A549 (cell line): Measurements from ENCODE around the gene RGS16. TPM values are rescaled to one million over a fixed set of nuclear protein-coding genes. Genes with fewer than 3 reads are reported as not detected.

Source experiments
- ATAC-seq, 2 experiments: fragments of 200-7000 bp in 1 of 2; fragments of >200 bp in 1 of 2; cut with Nextera tagmentation in 1 of 2; cut with Tn5 transposase in 1 of 2; 3 replicates each; pipeline versions ENCODE4 v1.8.0 to v1.9.1; 2018 to 2020; ENCODE audit warnings: mild to moderate bottlenecking in 1 of 2, moderate library complexity in 1 of 2
- CTCF ChIA-PET: fragments of 300-600 bp; sonication (Branson Sonifier 250); formaldehyde crosslinking; extraction: SDS; loops from one replicate; lab custom pipeline; 2021; ENCODE audit warnings: antibody characterized with exemption, inconsistent platforms; lab: Yijun Ruan, JAX
- POLR2A ChIA-PET: fragments of 350-600 bp; formaldehyde crosslinking; extraction: SDS; loops from one replicate; lab custom pipeline; 2021; ENCODE audit warnings: antibody characterized with exemption, inconsistent platforms; lab: Yijun Ruan, JAX
- DNase-seq, 2 experiments: peaks; one replicate each; pipeline versions ENCODE4 v3.0.0 to v3.0.0-alpha.2; 2011 to 2016; ENCODE audit warnings: low read depth in 1 of 2, low spot score in 1 of 2
- FAIRE-seq: peaks from 2 replicates; lab custom pipeline; 2011; peaks lifted over from hg19 to GRCh38; lab: Jason Lieb, UNC
- H3K27ac ChIP-seq, 2 experiments: fragments of >200 bp; sonication (Bioruptor Twin); formaldehyde crosslinking; 3 replicates each; pipeline ENCODE4 v1.5.1; 2016 to 2017
- H3K4me1 ChIP-seq: fragments of >200 bp; sonication (Bioruptor Twin); formaldehyde crosslinking; 3 replicates; pipeline ENCODE4 v1.6.1; 2016
- H3K4me2 ChIP-seq: fragments of >200 bp; sonication (Bioruptor Twin); formaldehyde crosslinking; 3 replicates; pipeline ENCODE4 v1.6.1; 2016
- H3K4me3 ChIP-seq: fragments of >200 bp; sonication (Bioruptor Twin); formaldehyde crosslinking; 3 replicates; pipeline ENCODE4 v1.5.1; 2016
- H3K9me3 ChIP-seq: fragments of >200 bp; sonication (Bioruptor Twin); formaldehyde crosslinking; 3 replicates; pipeline ENCODE4 v1.6.1; 2016
- CBX8 ChIP-seq: fragments of 200-600 bp; sonication (generic); IDR thresholded peaks from 2 replicates; pipeline ENCODE4 v1.6.1; 2016
- CHD4 ChIP-seq: fragments of 200-600 bp; sonication (generic); IDR thresholded peaks from 2 replicates; pipeline ENCODE4 v1.6.1; 2016; ENCODE audit warnings: antibody characterized with exemption, mild to moderate bottlenecking, borderline replicate concordance
- CTCF ChIP-seq: fragments of >200 bp; sonication (Bioruptor Twin); formaldehyde crosslinking; IDR thresholded peaks from 3 replicates; pipeline ENCODE4 v1.5.1; 2016
- EHF ChIP-seq: fragments of 250-450 bp; sonication (Bioruptor Pico); IDR thresholded peaks from 2 replicates; pipeline ENCODE4 v1.5.0; 2020; ENCODE audit warnings: mild to moderate bottlenecking
- EHMT2 ChIP-seq: fragments of 200-600 bp; sonication (generic); IDR thresholded peaks from 2 replicates; pipeline ENCODE4 v1.6.1; 2016; ENCODE audit warnings: antibody characterized with exemption, low read depth, mild to moderate bottlenecking, moderate library complexity
- EP300 ChIP-seq, 2 experiments: fragments of >200 bp; sonication (Bioruptor Twin); formaldehyde crosslinking; IDR thresholded peaks; 2 replicates in 1 of 2; 3 replicates in 1 of 2; pipeline ENCODE4 v1.6.1; 2016 to 2017
- FOXS1 ChIP-seq: fragments of 250-450 bp; sonication (Bioruptor Pico); IDR thresholded peaks from 2 replicates; pipeline ENCODE4 v1.5.0; 2020; ENCODE audit warnings: mild to moderate bottlenecking, moderate library complexity
- HEYL ChIP-seq: fragments of 250-450 bp; sonication (Bioruptor Pico); IDR thresholded peaks from 2 replicates; pipeline ENCODE4 v1.8.0; 2021; ENCODE audit warnings: mild to moderate bottlenecking, moderate library complexity
- HMGXB4 ChIP-seq: fragments of 250-450 bp; sonication (Bioruptor Pico); IDR thresholded peaks from 2 replicates; pipeline ENCODE4 v1.5.0; 2021; ENCODE audit warnings: mild to moderate bottlenecking, moderate library complexity, borderline replicate concordance
- HOXB13 ChIP-seq: fragments of 250-450 bp; sonication (Bioruptor Pico); IDR thresholded peaks from 2 replicates; pipeline ENCODE4 v1.5.0; 2020; ENCODE audit warnings: low read depth, mild to moderate bottlenecking, moderate library complexity
- HOXB5 ChIP-seq: fragments of 250-450 bp; sonication (Bioruptor Pico); IDR thresholded peaks from 2 replicates; pipeline ENCODE4 v1.5.0; 2020; ENCODE audit warnings: mild to moderate bottlenecking, moderate library complexity
- MAZ ChIP-seq: fragments of 150-350 bp; IDR thresholded peaks from 2 replicates; pipeline ENCODE4 v1.6.1; 2014; ENCODE audit warnings: antibody characterized with exemption, low read depth, low read length, borderline replicate concordance
- MYC ChIP-seq: IDR thresholded peaks from 2 replicates; pipeline ENCODE4 v1.6.1; 2012; ENCODE audit warnings: mild to moderate bottlenecking, inconsistent platforms, low read length, improper control_type of control experiment, borderline replicate concordance
- NPAS2 ChIP-seq: fragments of 250-450 bp; sonication (Bioruptor Pico); IDR thresholded peaks from 2 replicates; pipeline ENCODE4 v1.8.0; 2022; ENCODE audit warnings: mild to moderate bottlenecking, moderate library complexity, borderline replicate concordance
- PHF8 ChIP-seq: fragments of 200-600 bp; sonication (generic); IDR thresholded peaks from 2 replicates; pipeline ENCODE4 v1.6.1; 2016; ENCODE audit warnings: low read depth, mild to moderate bottlenecking, antibody characterized with exemption, moderate library complexity, borderline replicate concordance
- POLR2A ChIP-seq: IDR thresholded peaks from 2 replicates; pipeline ENCODE4 v1.6.1; 2012; ENCODE audit warnings: mild to moderate bottlenecking, low read length
- POLR2AphosphoS2 ChIP-seq: conservative IDR thresholded peaks from 2 replicates; pipeline ENCODE4 v1.6.1; 2012; ENCODE audit warnings: low read length, improper control_type of control experiment, inconsistent platforms
- RARB ChIP-seq: fragments of 250-450 bp; sonication (Bioruptor Pico); IDR thresholded peaks from 2 replicates; pipeline ENCODE4 v1.8.0; 2021; ENCODE audit warnings: mild to moderate bottlenecking, moderate library complexity
- RCOR1 ChIP-seq: fragments of 150-350 bp; IDR thresholded peaks from 2 replicates; pipeline ENCODE4 v1.6.1; 2014; ENCODE audit warnings: antibody characterized with exemption, low read length, low read depth
- RNF2 ChIP-seq: fragments of 200-600 bp; sonication (generic); IDR thresholded peaks from 2 replicates; pipeline ENCODE4 v1.6.1; 2016; ENCODE audit warnings: low read depth, mild to moderate bottlenecking, antibody characterized with exemption, moderate library complexity, borderline replicate concordance
- SMC3 ChIP-seq: fragments of >200 bp; sonication (Bioruptor Twin); formaldehyde crosslinking; IDR thresholded peaks from 3 replicates; pipeline ENCODE4 v1.6.1; 2018; ENCODE audit warnings: inconsistent platforms
- SREBF2 ChIP-seq: fragments of 450-650 bp; IDR thresholded peaks from 2 replicates; pipeline ENCODE4 v1.6.1; 2014; ENCODE audit warnings: mild to moderate bottlenecking, moderate library complexity
- USF2 ChIP-seq: fragments of 450-650 bp; IDR thresholded peaks from 2 replicates; pipeline ENCODE4 v1.6.1; 2014; ENCODE audit warnings: antibody characterized with exemption
- ZSCAN20 ChIP-seq: fragments of 250-450 bp; sonication (Bioruptor Pico); IDR thresholded peaks from 2 replicates; pipeline ENCODE4 v1.8.0; 2022; ENCODE audit warnings: mild to moderate bottlenecking, moderate library complexity
- WGBS: methylation state at CpG from one replicate; pipeline ENCODE4 v1.1.6; 2017; ENCODE audit errors: missing lambda C conversion rate; 5-methylcytosine and 5-hydroxymethylcytosine counted together
- polyA plus RNA-seq, 4 experiments: library from polyadenylated mRNA; depleted of rRNA in 3 of 4; stranded (reverse); fragments of >200 nt; fragmentation: RNase III in 1 of 4; extraction: RNeasy Plus Mini Kit Qiagen cat#74134 plus additional on column Dnase treatment in 1 of 4; gene quantifications; 2 replicates in 3 of 4; 3 replicates in 1 of 4; pipeline ENCODE4 v1.2.3, GENCODE V29; 2011 to 2017
- TF ChIP-seq, protein P1 (sequence below): fragments of >200 bp; sonication (Bioruptor Twin); formaldehyde crosslinking; IDR thresholded peaks from 3 replicates; pipeline ENCODE4 v1.6.1; 2016
- TF ChIP-seq, protein P2 (sequence below): IDR thresholded peaks from 2 replicates; pipeline ENCODE4 v1.6.1; 2012
- TF ChIP-seq, protein P3 (sequence below): fragments of 250-450 bp; sonication (Bioruptor Pico); IDR thresholded peaks from 2 replicates; pipeline ENCODE4 v1.5.0; 2020; ENCODE audit warnings: low read depth, mild to moderate bottlenecking, moderate library complexity

Gene RGS16
- polyA plus RNA-seq, 2 of the 4 experiments (the other 2 are of a cell fraction) = 0.13 to 0.45 TPM

DNA sequence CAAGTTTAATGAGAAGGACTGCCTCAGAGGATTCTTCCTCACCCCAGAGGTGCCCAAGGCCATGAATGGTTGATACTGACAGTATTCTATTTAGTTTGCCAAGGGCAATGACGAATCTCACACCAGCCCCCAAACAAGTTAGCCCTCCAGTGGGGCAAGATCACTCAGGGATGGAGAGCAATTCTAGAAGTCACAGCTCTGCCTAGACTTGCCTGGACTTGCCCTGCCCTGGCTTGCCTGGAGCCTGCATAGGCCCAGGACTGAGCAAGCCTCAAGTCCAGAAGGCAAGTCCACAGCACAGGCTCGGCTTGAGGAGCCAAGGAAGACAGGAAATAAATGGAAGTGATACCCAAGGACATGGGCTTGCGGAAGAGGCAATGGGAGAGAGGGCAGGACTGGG is 39.5 kb upstream of the RGS16 start (continued):
- TF ChIP-seq, protein P1, sequence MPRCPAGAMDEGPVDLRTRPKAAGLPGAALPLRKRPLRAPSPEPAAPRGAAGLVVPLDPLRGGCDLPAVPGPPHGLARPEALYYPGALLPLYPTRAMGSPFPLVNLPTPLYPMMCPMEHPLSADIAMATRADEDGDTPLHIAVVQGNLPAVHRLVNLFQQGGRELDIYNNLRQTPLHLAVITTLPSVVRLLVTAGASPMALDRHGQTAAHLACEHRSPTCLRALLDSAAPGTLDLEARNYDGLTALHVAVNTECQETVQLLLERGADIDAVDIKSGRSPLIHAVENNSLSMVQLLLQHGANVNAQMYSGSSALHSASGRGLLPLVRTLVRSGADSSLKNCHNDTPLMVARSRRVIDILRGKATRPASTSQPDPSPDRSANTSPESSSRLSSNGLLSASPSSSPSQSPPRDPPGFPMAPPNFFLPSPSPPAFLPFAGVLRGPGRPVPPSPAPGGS = no peak
- TF ChIP-seq MAZ (no peak), EHMT2 (no peak), SMC3 (no peak), HMGXB4 (CRISPR knock-in tag) (no peak)
- TF ChIP-seq, protein P2, sequence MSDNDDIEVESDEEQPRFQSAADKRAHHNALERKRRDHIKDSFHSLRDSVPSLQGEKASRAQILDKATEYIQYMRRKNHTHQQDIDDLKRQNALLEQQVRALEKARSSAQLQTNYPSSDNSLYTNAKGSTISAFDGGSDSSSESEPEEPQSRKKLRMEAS = no peak

GRCh38 chr1:182642461-182642860 is 38.3 kb upstream of the RGS16 start:
- ChIA-PET POLR2A (no interaction called here), CTCF (no interaction called here)
- Histone ChIP-seq H3K4me1 (no peaks in the 10 kb centered on the region), H3K4me2 (no peak overlapping the region), H3K9me3 (no peaks in the 10 kb centered on the region), H3K27ac (no peak overlapping the region), H3K4me3 (no peak overlapping the region)
- ATAC-seq (no peak), FAIRE-seq (no peak), DNase-seq (no peak)
- WGBS = 60% methylated on average over 8 of the region's 8 CpGs
- TF ChIP-seq HEYL = no peak

- DNase-seq = no peak
- Histone ChIP-seq H3K9me3 (no peaks in the 10 kb centered on the region), H3K4me1 (no peaks in the 10 kb centered on the region), H3K4me3 (no peak overlapping the region), H3K4me2 (no peak overlapping the region), H3K27ac (no peak overlapping the region)
- ChIA-PET CTCF (no interaction called here), POLR2A (no interaction called here)
- 62% methylated on average over 3 of the region's 5 CpGs for WGBS
- TF ChIP-seq USF2 = no peak
- TF ChIP-seq RARB (CRISPR knock-in tag) = no peak
- no peak for TF ChIP-seq SREBF2
- TF ChIP-seq EHF (CRISPR knock-in tag) = no peak
- no peak for TF ChIP-seq POLR2A
- TF ChIP-seq NPAS2 (CRISPR knock-in tag) = no peak
- TF ChIP-seq, protein P3, sequence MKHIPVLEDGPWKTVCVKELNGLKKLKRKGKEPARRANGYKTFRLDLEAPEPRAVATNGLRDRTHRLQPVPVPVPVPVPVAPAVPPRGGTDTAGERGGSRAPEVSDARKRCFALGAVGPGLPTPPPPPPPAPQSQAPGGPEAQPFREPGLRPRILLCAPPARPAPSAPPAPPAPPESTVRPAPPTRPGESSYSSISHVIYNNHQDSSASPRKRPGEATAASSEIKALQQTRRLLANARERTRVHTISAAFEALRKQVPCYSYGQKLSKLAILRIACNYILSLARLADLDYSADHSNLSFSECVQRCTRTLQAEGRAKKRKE (CRISPR knock-in tag) = no peak
- no peak for TF ChIP-seq CBX8
- TF ChIP-seq RNF2 = no peak
- no peak for TF ChIP-seq MYC
- TF ChIP-seq CHD4 = no peak
- no peak for TF ChIP-seq EP300 (IDR thresholded peaks at IDR 0.05)
- TF ChIP-seq ZSCAN20 (CRISPR knock-in tag) = no peak
- no peak for TF ChIP-seq CTCF
- TF ChIP-seq PHF8 = no peak
- TF ChIP-seq POLR2AphosphoS2 = no peak
- TF ChIP-seq HOXB5 (CRISPR knock-in tag) = no peak
- no peak for TF ChIP-seq HOXB13
- TF ChIP-seq RCOR1 = no peak
- no peak for TF ChIP-seq FOXS1 (CRISPR knock-in tag)
- no peak for ATAC-seq
- no peak for FAIRE-seq
These were observed 37.4 kb upstream of the RGS16 start for GRCh38 chr1:182641561-182641960.
